PC-3 (cell line): Measurements from ENCODE around the gene TMEM131L. TPM values are rescaled to one million over a fixed set of nuclear protein-coding genes. Genes with fewer than 3 reads are reported as not detected.

Experiments
- ATAC-seq: fragments of 200-7000 bp; cut with Tn5 transposase; 2 replicates; pipeline ENCODE4 v1.9.1; 2020; ENCODE audit warnings: mild to moderate bottlenecking, moderate library complexity
- BruUV-seq: library from RNA; stranded (reverse); fragments of 400-500 nt; replicated peaks from 2 replicates; lab custom pipeline; 2021; lab: Mats Ljungman, UMichigan
- CTCF ChIA-PET: fragments of 300-600 bp; sonication (Branson Sonifier 250); formaldehyde crosslinking; loops from one replicate; lab custom pipeline; 2022; ENCODE audit warnings: antibody characterized with exemption; lab: Charles Lee
- POLR2A ChIA-PET: fragments of 300-600 bp; sonication (Branson Sonifier 250); formaldehyde crosslinking; loops from one replicate; lab custom pipeline; 2022; ENCODE audit warnings: antibody characterized with exemption; ENCODE audit not compliant: unreplicated experiment; lab: Charles Lee
- DNase-seq: peaks from one replicate; pipeline ENCODE4 v3.0.0-alpha.2; 2015
- H2AFZ ChIP-seq: fragments of 300-600 bp; sonication (generic); 2 replicates; pipeline ENCODE4 v1.6.0; 2016; ENCODE audit warnings: antibody characterized with exemption, low read length
- H3F3A ChIP-seq: fragments of 300-600 bp; sonication (generic); one replicate; pipeline ENCODE4 v1.6.0; 2017; ENCODE audit warnings: antibody characterized with exemption, low read length, control low read depth, mild to moderate bottlenecking; ENCODE audit not compliant: unreplicated experiment
- H3K27ac ChIP-seq: fragments of 300-600 bp; sonication (generic); 2 replicates; pipeline ENCODE4 v1.5.1; 2016; ENCODE audit warnings: mild to moderate bottlenecking, low read length
- H3K27me3 ChIP-seq: fragments of 300-600 bp; sonication (generic); 2 replicates; pipeline ENCODE4 v1.6.1; 2016; ENCODE audit warnings: low read length, mixed read lengths
- H3K36me3 ChIP-seq: fragments of 300-600 bp; sonication (generic); 2 replicates; pipeline ENCODE4 v1.6.1; 2016; ENCODE audit warnings: low read depth, mixed run types, low read length, mixed read lengths
- H3K4me1 ChIP-seq: fragments of 300-600 bp; sonication (generic); 2 replicates; pipeline ENCODE4 v1.5.1; 2016; ENCODE audit warnings: low read length; ENCODE audit not compliant: insufficient read depth
- H3K4me2 ChIP-seq: fragments of 300-600 bp; sonication (generic); 2 replicates; pipeline ENCODE4 v1.6.0; 2016; ENCODE audit warnings: low read length
- H3K4me3 ChIP-seq: fragments of 300-600 bp; sonication (generic); 2 replicates; pipeline ENCODE4 v1.5.1; 2016; ENCODE audit warnings: mild to moderate bottlenecking, low read length, mixed read lengths
- H3K79me2 ChIP-seq: fragments of 300-600 bp; sonication (generic); 2 replicates; pipeline ENCODE4 v1.6.1; 2017; ENCODE audit warnings: low read length, mixed read lengths
- H3K9ac ChIP-seq: fragments of 300-600 bp; sonication (generic); 2 replicates; pipeline ENCODE4 v1.6.0; 2016; ENCODE audit warnings: mild to moderate bottlenecking, low read length
- H3K9me2 ChIP-seq: fragments of 300-600 bp; sonication (generic); replicated peaks from 2 replicates; pipeline ENCODE4 v1.6.1; 2016; ENCODE audit warnings: mixed run types, low read length, mixed read lengths
- H3K9me3 ChIP-seq: fragments of 300-600 bp; sonication (generic); 2 replicates; pipeline ENCODE4 v1.6.1; 2016; ENCODE audit warnings: low read length, mixed read lengths
- H4K20me1 ChIP-seq: fragments of 300-600 bp; sonication (generic); 2 replicates; pipeline ENCODE4 v1.6.1; 2016; ENCODE audit warnings: low read length, mixed read lengths
- CTCF ChIP-seq: fragments of 300-600 bp; sonication (generic); conservative IDR thresholded peaks from 2 replicates; pipeline ENCODE4 v1.5.1; 2017; ENCODE audit warnings: antibody characterized with exemption, low read depth, mild to moderate bottlenecking, low read length
- EZH2 ChIP-seq: fragments of 300-600 bp; sonication (generic); IDR thresholded peaks from one replicate; pipeline ENCODE4 v1.6.1; 2017; ENCODE audit warnings: antibody characterized with exemption, mild to moderate bottlenecking, low read length; ENCODE audit not compliant: unreplicated experiment
- EZH2phosphoT487 ChIP-seq: fragments of 300-600 bp; sonication (generic); IDR thresholded peaks from 2 replicates; pipeline ENCODE4 v1.6.1; 2018; ENCODE audit warnings: mild to moderate bottlenecking, antibody characterized with exemption, low read length, borderline replicate concordance
- intact Hi-C: fragments of 100-400 bp; cut with micrococcal nuclease; formaldehyde crosslinking; loops from 2 replicates; pipeline ENCODE4 v1.9.0; 2023
- total RNA-seq: library from RNA; depleted of rRNA; stranded (reverse); fragments of >200 nt; gene quantifications from 2 replicates; pipeline ENCODE4 v1.2.3, GENCODE V29; 2014

Gene TMEM131L
- total RNA-seq, 1 experiment from 2014 or later, result 7.7 TPM

DNA sequence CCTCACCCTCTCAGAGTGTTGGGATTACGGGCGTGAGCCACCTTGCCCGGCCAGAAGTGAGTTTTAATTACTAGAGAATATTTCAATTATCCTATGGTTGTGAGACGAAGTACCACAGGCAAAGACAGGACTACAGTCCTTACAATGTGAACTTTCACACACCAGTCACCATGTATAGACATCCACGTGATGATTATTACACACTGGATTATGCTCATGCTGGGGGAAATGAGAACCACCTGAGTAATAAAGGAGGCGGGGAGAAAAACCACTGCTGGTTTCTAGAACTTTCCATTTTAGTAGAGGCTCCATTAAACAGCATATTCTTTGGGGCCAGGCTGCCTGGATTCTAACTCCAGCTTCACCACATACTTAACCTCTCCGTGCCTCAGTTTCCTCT lies 175.4 kb downstream of the TMEM131L start:
- BruUV-seq, result no TSS peak
- intact Hi-C loops, result loop anchor here (5.0 kb wide), 3 partner anchors 44 to 294 kb away; no protein-coding TSS in a partner anchor
- ATAC-seq, result peak; percentile 31; the same call in 1 of the 2 replicates

DNA sequence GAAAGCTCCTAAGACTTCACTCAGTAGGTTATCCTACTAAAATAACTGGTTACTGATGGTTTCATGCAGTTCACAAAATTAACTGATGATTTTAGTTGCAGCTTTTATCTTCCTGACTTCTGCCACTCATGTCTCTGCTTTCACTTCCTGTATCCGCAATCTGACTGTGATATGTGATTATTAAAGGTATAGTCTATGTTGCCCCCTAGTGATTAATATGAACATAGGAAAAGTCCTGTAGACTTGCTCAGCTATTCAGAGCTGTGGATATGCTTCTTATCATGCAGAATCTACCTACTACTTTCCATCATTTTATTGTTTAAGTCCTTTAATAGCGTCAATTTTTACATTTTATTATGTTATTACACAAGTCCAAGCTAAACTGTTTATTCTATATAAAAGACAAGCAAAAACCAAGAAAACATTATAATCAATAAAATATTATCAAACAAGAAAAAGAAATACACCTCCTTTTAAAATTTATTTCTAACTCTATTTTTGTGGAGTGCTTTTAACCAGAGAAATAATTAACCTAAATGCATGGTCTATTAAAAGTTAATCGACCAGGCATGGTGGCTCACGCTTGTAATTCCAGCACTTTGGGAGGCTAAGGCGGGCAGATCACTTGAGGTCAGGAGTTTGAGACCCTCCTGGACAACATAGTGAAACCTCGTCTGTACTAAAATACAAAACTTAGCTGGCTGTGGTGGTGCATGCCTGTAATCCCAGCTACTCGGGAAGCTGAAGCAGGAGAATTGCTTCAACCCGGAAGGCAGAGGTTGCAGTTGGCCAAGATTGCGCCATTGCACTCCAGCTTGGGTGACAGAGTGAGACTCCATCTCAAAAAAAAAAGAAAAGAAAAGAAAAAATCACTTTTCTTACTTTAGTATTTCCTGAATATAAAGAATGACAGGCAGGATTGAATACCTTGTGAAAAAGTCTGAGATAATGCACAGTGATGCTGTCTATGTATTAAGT lies 177.5 kb downstream of the TMEM131L start:
- Histone ChIP-seq H3K27me3 (no peaks in the 10 kb centered on the region), H3K9ac (no peak overlapping the region), H3F3A (no peaks in the 10 kb centered on the region), H3K27ac (no peak overlapping the region), H4K20me1 (no peaks in the 10 kb centered on the region), H3K9me2 (no peaks in the 10 kb centered on the region), H3K4me2 (no peak overlapping the region), H3K4me1 (no peaks in the 10 kb centered on the region), H2AFZ (no peak overlapping the region), H3K4me3 (no peak overlapping the region), H3K9me3 (no peaks in the 10 kb centered on the region), H3K79me2 (no peaks in the 10 kb centered on the region), H3K36me3 (no peaks in the 10 kb centered on the region)
- ChIA-PET CTCF (interaction anchor here (0.6 to 1.2 kb wide), 4 partner anchors 33 to 560 kb away, joined by 3 to 4 read pairs (median 3); no protein-coding TSS in a partner anchor), POLR2A (interaction anchor here (0.6 kb wide), 1 partner anchor 496 kb away, joined by 4 read pairs; no protein-coding TSS in a partner anchor)
- DNase-seq (peak; percentile 60), ATAC-seq (peak; percentile 85)
- BruUV-seq, result no TSS peak
- TF ChIP-seq CTCF (peak; percentile 64), EZH2 (no peak)
- intact Hi-C loops, result loop anchor here (2.0 to 5.0 kb wide), 4 partner anchors 46 to 296 kb away; no protein-coding TSS in a partner anchor

More for the DNA sequence above, 175.4 kb downstream of the TMEM131L start:
- Histone ChIP-seq H3K36me3 (no peaks in the 10 kb centered on the region), H3K9me2 (no peaks in the 10 kb centered on the region), H2AFZ (no peak overlapping the region), H3K4me2 (no peak overlapping the region), H3K9ac (no peak overlapping the region), H3K79me2 (no peaks in the 10 kb centered on the region), H4K20me1 (no peaks in the 10 kb centered on the region), H3K9me3 (no peaks in the 10 kb centered on the region), H3K4me3 (no peak overlapping the region), H3K27me3 (no peaks in the 10 kb centered on the region), H3F3A (no peaks in the 10 kb centered on the region), H3K27ac (no peak overlapping the region), H3K4me1 (no peaks in the 10 kb centered on the region)
- CTCF ChIA-PET, result no interaction called here
- peak; percentile 16 for DNase-seq
- POLR2A ChIA-PET, result no interaction called here
- TF ChIP-seq CTCF, result no peak
- TF ChIP-seq EZH2phosphoT487, result no peak
- no peak for TF ChIP-seq EZH2
